Measurements from ENCODE around the gene HTD2. TPM values are rescaled to one million over a fixed set of nuclear protein-coding genes. Genes with fewer than 3 reads are reported as not detected.

The HTD2 gene
- polyA plus RNA-seq (2011; rRNA removed) (7.8 and 8.4 TPM in 2 replicates), polyA plus RNA-seq (2017; fragmentation: RNase III; extraction: RNeasy Plus Mini Kit Qiagen cat#74134 plus additional on column Dnase treatment) (3.9 to 4.9 TPM (median 4.6 TPM) in 3 replicates), polyA minus RNA-seq (2011; rRNA and poly(A)+ RNA removed) (3.6 and 5.1 TPM in 2 replicates)
- 1.9 and 3.0 TPM in 2 replicates for polyA plus RNA-seq (2012; cell fraction: cytosol; rRNA removed)
- 0.86 and 1.4 TPM in 2 replicates for polyA plus RNA-seq (2012; cell fraction: nucleus; rRNA removed)

GRCh38 chr3:58305882-58306711, at the start of gene HTD2, which contains the start of gene RPP14:
Gene HTD2, plus strand, starts transcription at chr3:58306520. Its CDS starts 11,094 bp downstream, at chr3:58317614.
Gene RPP14, plus strand, starts transcription at chr3:58306245. Its CDS starts 4,085 bp downstream, at chr3:58310330.
- no peaks in the 10 kb centered on the region for H3K9me3 ChIP-seq
- ATAC-seq (peak; percentile 94 to 96), DNase-seq (ENCODE audit: low read depth in 1 of 2, low spot score in 1 of 2) (peak; percentile 64 to 96), FAIRE-seq (no peak)
- no peak for TF ChIP-seq CBX2 (IDR thresholded peaks at IDR 0.05; ENCODE audit: borderline replicate concordance, low read depth)
- TF ChIP-seq ZNF302 (CRISPR knock-in tag; IDR thresholded peaks at IDR 0.05), result no peak
- peak; percentile 40 for TF ChIP-seq SMC3 (IDR thresholded peaks at IDR 0.05)
- peak; percentile 82 for TF ChIP-seq MAX (IDR thresholded peaks at IDR 0.05)
- peak; percentile 63 to 85; a peak in 3 of 5 replicates for TF ChIP-seq JUN (IDR thresholded peaks at IDR 0.05)
- TF ChIP-seq MAFK (IDR thresholded peaks at IDR 0.05; ENCODE audit: partially characterized antibody), result peak; percentile 61
- peak; percentile 14 to 26; a peak in 3 of 5 replicates for TF ChIP-seq RAD21 (conservative IDR thresholded peaks at IDR 0.05 in 1 of 2, IDR thresholded peaks at IDR 0.05 in 1 of 2)
- peak; percentile 35; the same call in 1 of the 2 replicates for TF ChIP-seq PHF8 (IDR thresholded peaks at IDR 0.05; ENCODE audit: borderline replicate concordance, low read depth)
- TF ChIP-seq FOSL2 (IDR thresholded peaks at IDR 0.05), result no peak
- TF ChIP-seq FOSL2 (CRISPR knock-in tag; IDR thresholded peaks at IDR 0.05), result peak; percentile 85
- no peak for TF ChIP-seq PBX3 (IDR thresholded peaks at IDR 0.05)
- TF ChIP-seq FOXS1 (CRISPR knock-in tag; IDR thresholded peaks at IDR 0.05), result no peak
- TF ChIP-seq HMGXB4 (CRISPR knock-in tag; IDR thresholded peaks at IDR 0.05; ENCODE audit: borderline replicate concordance), result peak; percentile 35; the same call in 1 of the 2 replicates
- TF ChIP-seq CTCF (IDR thresholded peaks at IDR 0.05), result peak; percentile 71
- peak; percentile 57 for TF ChIP-seq POLR2A (IDR thresholded peaks at IDR 0.05; ENCODE audit: low read length)
- TF ChIP-seq ATOH8 (CRISPR knock-in tag; IDR thresholded peaks at IDR 0.05; ENCODE audit: low read depth), result no peak
- POLR2A ChIA-PET, result interaction anchor here (0.7 to 1.9 kb wide), 6 partner anchors 11 to 122 kb away, joined by 3 to 12 read pairs (median 4); no protein-coding TSS in a partner anchor
- peak within 1 kb of the TSS; percentile 91 for H3K4me2 ChIP-seq
- CTCF ChIA-PET, result interaction anchor here (0.6 to 4.8 kb wide), 48 partner anchors 10 to 264 kb away, joined by 3 to 35 read pairs (median 4); partner anchors contain the start of genes ABHD6 and PXK
- H3K27ac ChIP-seq, result peak within 1 kb of the TSS; percentile 87 to 97
- peaks cover 16% of the 10 kb centered on the region for H3K4me1 ChIP-seq
- H3K4me3 ChIP-seq, result peak within 1 kb of the TSS; percentile 96
- WGBS (ENCODE audit: missing lambda C conversion rate), result 7% methylated on average over 42 of the region's 71 CpGs

All from A549 (cell line).